GM18867 (cell line): Measurements from ENCODE around the gene CREB3L2.
"Not testable (repeated sequence)": the region's sequence is repeated elsewhere in the genome, so short reads cannot be mapped to it uniquely, and the experiment has no call there.

Experiments
- ATAC-seq: cut with Tn5 transposase; IDR thresholded peaks from one replicate; pipeline ENCODE4 v1.9.1; 2021; ENCODE audit warnings: mild to moderate bottlenecking, moderate library complexity; ENCODE audit not compliant: unreplicated experiment

The CREB3L2 gene

GRCh38 chr7:138001529-138002095, at the start of gene CREB3L2:
Gene CREB3L2, minus strand, starts transcription at chr7:138002086. Its CDS starts 381 bp downstream, at chr7:138001705.
- peak; percentile 31 for ATAC-seq

- no peak for ATAC-seq
Observed at GRCh38 chr7:138049505-138050116, 47.7 kb upstream of the CREB3L2 start.

- no peak for ATAC-seq
Observed at GRCh38 chr7:138047907-138048306, 46.0 kb upstream of the CREB3L2 start.

DNA sequence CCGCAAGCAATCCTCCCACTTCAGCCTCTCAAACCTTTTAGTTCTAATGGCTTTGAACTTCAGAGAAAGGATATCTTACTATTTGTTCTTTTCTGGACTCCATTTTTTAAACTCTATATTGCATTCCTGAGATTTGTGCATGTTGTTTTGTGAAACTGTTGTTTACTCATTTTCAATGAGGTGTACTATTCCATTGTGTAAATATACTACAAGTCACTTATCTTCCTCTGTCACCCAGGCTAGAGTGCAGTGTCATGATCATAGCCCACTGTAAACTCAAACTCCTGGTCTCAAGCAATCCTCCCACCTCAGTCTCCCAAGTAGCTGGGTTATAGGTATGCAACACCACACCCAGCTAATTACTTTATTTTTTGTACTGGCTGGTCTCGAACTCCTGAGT, 43.0 kb upstream of the CREB3L2 start:
- ATAC-seq, result no peak

DNA sequence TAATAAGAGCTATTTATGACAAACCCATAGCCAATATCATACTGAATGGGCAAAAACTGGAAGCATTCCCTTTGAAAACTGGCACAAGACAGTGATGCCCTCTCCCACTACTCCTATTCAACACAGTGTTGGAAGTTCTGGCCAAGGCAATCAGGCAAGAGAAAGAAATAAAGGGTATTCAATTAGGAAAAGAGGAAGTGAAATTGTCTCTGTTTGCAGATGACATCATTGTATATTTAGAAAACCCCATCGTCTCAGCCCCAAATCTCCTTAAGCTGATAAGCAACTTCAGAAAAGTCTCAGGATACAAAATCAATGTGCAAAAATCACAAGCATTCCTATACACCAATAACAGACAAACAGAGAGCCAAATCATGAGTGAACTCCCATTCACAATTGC, 38.2 kb upstream of the CREB3L2 start:
- ATAC-seq, result not testable (repeated sequence)

GRCh38 chr7:138036135-138036534, 34.2 kb upstream of the CREB3L2 start:
- no peak for ATAC-seq

DNA sequence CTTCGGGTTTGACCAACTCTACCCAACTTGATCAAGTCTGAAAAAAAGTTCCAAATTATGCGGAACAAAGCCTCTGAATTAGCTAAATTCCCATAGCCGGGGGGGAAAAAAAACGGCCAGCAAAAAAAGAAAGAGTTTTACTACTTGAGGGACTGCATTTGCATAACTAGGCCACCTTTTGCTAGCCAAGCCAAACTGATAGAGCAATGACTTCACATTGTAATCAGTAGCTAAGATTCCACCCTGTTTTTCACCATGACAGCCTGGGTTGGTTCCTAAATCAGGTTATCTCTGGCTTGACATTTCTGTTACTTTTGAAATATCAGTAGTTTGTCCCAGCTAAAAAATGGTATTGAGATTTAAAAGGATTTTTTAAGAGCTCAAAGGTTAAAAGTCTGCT, 31.4 kb upstream of the CREB3L2 start:
- ATAC-seq, result no peak

DNA sequence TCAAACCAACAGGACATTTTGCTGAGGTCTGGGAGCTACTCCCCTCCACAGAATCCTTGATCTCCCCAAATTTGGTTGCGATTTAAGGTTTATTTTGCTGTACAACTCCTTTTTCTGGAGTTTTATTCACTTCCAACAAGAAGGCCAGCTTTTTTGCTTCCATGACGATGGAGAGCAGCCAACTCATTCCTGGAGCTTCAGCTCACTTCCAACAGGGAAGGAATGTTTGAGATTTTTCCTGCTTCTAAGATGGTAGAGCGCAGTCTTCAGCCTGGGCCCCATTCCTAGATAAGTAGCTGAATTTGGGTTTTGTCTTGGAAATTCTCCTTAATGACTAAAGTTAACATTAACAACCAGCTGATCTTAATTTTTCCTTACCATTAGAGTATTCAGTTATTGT, 30.9 kb upstream of the CREB3L2 start:
- no peak for ATAC-seq

- peak; percentile 72 for ATAC-seq
Observed at GRCh38 chr7:138032186-138032585, 30.3 kb upstream of the CREB3L2 start.

GRCh38 chr7:138030679-138031351, 28.9 kb upstream of the CREB3L2 start:
- ATAC-seq, result no peak

DNA sequence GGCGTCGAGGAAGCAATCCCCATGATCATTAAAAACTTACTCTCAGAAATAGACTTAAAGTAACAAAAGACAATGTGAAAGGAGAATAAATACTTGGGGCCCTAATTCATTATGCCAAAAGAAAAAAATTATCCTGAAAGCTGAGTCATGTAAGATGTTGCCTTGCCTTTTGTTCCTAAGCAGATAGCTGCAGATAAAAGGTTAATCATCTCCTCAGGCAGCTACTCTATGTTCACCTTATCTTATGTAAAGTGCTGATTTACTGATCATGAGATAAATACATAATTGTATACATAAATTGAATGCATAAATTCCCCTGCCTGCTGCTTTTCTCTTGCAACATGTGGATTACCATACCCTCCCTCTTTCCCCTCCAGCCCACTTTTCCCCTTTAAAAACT, 28.1 kb upstream of the CREB3L2 start:
- no peak for ATAC-seq

DNA sequence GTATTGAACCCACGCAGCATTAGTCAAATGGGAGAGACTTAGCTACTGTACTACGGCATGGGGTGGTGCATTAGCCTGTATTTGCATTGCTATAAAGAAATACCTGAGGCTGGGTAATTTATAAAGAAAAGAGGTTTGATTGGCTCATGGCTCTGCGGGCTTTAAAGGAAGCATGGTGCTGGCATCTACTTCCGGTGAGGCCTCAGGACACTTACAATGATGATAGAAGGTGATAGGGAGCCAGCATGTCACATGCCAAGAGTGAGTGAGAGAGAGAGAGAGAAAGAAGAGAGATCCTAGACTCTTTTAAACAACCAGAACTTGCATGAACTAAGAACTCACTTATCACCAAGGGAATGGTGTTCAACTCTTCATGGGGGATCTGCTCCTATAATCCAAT, 27.2 kb upstream of the CREB3L2 start:
- no peak for ATAC-seq

DNA sequence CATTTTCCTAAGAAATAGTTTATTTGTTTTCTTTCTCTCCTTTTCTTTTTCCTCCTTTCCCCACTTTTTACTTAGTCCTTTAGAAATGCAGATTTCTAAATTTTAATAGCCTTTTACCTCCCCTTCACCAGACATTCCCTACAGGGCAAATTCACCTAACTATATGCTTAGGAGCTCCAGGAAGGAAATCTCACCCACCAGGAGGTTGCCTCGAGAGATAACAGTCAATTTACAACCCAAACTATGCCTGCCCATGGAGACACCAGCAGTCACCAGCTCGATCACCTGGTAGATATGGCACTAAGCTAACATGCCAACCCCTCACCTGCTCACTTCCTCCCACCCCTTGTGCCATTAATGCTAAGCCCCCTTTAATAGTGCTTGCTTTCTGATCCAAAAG, 25.2 kb upstream of the CREB3L2 start:
- no peak for ATAC-seq

DNA sequence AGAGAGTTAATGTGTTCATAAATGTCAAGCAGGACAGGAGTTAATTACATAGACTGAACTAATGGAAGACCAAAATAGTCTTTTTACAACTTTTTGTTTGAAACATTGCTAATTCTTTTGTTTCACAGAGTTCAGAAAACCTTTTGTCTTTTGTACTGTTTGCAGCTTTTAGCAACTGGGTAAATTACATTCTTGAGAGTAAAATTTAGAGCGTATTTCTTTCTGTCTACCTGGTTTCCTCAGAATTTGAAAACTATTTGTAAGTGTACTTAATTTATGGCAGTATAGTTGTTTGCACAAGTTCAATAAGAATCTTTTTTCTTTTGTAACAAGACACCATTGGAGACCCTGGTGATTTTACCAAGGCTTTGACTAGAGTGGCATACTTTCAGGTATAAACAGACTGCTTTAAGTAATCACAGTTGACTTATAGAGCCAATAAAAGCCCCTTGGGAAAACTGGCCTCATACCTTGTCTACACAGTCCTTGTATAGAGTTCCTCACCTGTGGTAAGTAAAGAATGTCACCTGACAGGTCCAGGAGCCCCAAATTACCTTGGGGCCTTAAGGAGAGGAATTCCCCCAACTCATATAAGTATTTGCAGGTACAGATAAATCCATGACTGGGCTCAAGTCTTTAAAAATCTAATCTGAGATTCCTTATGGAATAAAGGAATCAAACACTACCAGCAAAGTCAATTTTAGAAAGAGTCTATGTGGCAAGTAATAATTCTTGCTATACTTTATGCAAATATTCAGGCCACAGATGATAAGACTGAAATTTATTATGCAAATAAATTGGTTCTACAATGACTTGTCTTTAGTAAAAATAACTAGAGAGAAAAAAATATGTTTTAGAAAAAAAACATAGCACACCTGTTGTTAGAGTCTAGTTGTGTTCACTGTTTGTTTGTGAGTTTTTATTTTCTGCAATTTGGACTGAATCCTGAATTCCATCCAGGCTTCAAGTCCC, 23.6 kb upstream of the CREB3L2 start:
- ATAC-seq, result peak; percentile 64

- ATAC-seq, result no peak
Observed at GRCh38 chr7:138024765-138025164, 22.9 kb upstream of the CREB3L2 start.

DNA sequence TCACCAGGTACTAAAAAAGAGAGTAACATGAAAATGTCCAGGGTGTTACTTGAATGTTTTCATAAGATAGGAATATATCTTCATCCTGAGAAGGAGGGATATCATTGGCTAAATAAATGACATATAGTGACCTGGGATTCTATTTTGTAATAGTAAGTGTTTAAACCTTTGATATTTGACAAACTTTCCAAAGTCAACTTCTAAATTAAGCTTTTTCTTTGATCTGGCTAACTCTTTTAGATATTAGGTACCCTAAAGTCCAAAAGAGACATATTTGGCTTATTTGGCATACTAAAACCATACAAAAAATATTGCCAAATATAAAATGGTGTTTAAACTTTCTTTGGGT, 22.4 kb upstream of the CREB3L2 start:
- no peak for ATAC-seq

DNA sequence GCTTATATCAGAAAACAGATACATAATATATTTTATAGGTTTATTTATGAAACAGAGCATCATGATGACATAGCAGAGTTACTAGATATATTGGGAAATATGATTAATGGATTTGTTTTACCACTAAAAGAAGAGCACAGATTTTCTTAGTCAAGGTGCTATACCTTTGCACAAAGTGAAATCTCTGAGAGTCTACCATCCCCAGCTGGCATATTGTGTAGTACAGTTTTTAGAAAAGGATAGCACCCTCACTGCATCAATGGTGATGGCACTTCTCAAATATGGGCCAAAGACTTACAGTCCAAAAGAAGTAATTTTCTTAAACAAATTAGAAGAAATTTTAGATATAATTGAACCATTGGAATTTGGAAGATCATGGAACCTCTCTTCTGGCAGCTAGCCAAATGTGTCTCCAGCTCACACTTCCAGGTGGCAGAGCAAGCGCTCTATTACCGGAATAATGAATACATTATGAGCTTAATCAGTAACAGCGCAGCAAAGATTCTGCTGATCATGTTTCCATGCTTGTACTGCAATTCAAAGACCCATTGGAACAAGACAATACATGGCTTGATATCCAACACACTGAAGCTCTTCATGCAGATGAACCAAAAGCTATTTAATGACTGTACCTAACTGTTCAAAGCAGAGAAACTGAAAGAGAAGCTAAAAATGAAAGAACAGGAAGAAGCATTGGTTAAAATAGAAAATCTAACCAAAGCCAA, 21.9 kb upstream of the CREB3L2 start:
- ATAC-seq, result peak; percentile 78

DNA sequence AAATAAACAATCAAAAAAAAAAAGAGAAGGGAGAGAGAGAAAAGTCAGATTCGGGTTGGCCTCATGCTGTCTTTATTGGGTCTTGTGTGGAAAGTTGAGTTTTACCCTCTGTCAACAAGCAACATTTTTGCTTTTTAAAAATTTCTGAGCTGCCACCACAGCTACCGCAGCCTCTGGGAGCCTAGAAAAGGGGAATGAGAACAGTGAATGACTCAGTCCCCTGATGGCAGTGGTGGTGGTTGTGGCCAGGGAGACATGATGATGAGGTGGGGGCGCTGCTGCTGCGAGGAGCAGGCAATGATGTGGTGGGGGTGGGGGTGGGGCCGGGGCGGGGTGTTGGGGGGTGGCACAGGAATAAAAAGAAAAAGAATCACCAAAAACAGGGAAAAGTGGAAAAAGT, 20.0 kb upstream of the CREB3L2 start:
- no peak for ATAC-seq

GRCh38 chr7:138017992-138018391, 16.1 kb upstream of the CREB3L2 start:
- no peak for ATAC-seq

DNA sequence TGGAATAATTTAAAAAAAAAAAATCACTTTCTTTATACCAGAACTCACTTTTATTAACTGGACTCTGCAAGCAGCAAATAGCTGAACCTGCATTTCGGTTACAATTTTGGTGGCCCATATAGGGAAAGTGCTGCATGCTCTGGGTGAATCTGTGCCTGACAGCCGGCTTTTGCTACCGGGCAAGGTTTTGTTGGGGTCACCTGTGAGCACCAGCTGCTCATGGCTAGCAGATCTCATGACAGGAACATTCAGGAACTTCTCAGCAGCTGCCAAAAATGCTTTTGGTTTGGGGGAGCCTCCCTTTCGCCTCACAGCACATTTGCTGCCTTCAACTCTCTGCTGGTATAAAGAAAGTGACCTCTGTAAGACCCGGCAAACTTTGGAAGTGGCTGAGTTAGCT, 13.2 kb upstream of the CREB3L2 start:
- ATAC-seq, result no peak

DNA sequence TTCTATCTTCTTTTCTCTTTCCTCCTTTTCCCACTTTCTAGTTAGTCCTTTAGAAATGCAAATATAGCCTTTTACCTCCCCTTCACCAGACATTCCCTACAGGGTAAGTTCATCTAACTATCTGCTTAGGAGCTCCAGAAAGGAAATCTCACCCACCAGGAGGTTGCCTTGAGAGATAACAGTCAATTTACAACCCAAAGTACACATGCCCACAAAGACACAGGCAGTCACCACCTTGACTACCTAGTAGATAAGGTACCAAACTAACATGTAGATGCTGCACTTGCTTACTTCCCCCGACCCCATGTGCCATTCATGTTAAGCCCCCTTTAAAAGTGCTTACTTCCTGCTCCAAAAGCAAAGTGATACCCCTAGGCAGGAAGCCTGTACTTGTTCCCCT, 12.8 kb upstream of the CREB3L2 start:
- ATAC-seq, result no peak
